Fibroblast of the aortic adventitia (primary cell): ENCODE results near the gene ETV6. TPM values are rescaled to one million over a fixed set of nuclear protein-coding genes. Genes with fewer than 3 reads are reported as not detected.
"Not testable (repeated sequence)": the region's sequence is repeated elsewhere in the genome, so short reads cannot be mapped to it uniquely, and the experiment has no call there.

Source experiments
- DNase-seq: peaks from one replicate; pipeline ENCODE4 v3.0.0-alpha.2; 2010; ENCODE audit warnings: low read depth
- H3K4me3 ChIP-seq: 2 replicates; pipeline ENCODE4 v1.5.1; 2011; ENCODE audit warnings: low read depth, mild to moderate bottlenecking, control low read depth, low read length, moderate library complexity
- CTCF ChIP-seq: IDR thresholded peaks from 2 replicates; pipeline ENCODE4 v1.5.1; 2011; ENCODE audit warnings: mild to moderate bottlenecking, low read length, control low read depth, inconsistent platforms; ENCODE audit not compliant: insufficient read depth
- total RNA-seq: library from RNA; depleted of rRNA; stranded (reverse); fragments of >200 nt; gene quantifications from 2 replicates; pipeline ENCODE4 v1.2.3, GENCODE V29; 2012; ENCODE audit warnings: low replicate concordance

Gene ETV6
- total RNA-seq, 1 donor, result 6.1 TPM

DNA sequence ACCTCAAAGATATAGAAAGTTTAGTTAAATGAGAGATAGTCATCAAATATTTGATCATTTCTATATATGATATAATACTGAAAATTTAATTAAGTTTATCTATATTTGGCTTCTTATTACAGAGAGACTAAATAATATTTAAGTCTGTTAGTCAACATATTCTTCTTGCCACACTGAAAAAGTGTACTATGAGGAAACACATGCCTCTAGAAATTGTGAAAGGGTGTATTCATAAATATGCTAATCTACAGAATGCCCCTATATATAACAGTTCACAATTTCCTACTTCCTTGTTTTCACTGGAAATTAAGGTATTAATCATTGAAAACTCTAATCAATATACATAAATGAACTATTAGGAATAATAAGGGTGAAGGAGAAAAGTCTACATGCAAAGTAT is 31.4 kb upstream of the ETV6 start:
- DNase-seq, result no peak
- H3K4me3 ChIP-seq, result no peak overlapping the region
- no peak for TF ChIP-seq CTCF

- no peak for DNase-seq
- H3K4me3 ChIP-seq, result no peak overlapping the region
- TF ChIP-seq CTCF, result no peak
Observed at GRCh38 chr12:11621797-11622423, 27.6 kb upstream of the ETV6 start.

GRCh38 chr12:11622876-11623281 is 26.6 kb upstream of the ETV6 start:
- TF ChIP-seq CTCF, result no peak
- no peak overlapping the region for H3K4me3 ChIP-seq
- no peak for DNase-seq

DNA sequence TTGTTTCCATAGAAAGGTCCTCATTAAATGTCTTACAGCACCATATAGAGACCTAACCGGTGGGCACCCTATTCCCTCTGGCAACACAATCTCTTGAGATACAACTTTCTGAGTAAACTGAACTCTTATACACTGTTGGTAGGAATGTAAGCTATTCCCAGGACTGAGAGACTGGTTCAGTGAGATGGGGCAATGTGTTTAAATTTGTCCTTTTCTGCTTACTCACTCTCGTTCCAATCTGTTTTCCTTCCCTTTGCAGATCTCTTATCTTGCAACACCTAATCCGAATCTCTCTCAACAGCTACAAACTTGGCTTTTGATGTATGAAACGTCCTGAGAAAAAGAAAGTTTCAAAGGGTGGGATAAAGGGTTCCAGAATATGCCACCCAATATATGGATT is 26.1 kb upstream of the ETV6 start:
- TF ChIP-seq CTCF, result no peak
- no peak for DNase-seq
- no peak overlapping the region for H3K4me3 ChIP-seq

DNA sequence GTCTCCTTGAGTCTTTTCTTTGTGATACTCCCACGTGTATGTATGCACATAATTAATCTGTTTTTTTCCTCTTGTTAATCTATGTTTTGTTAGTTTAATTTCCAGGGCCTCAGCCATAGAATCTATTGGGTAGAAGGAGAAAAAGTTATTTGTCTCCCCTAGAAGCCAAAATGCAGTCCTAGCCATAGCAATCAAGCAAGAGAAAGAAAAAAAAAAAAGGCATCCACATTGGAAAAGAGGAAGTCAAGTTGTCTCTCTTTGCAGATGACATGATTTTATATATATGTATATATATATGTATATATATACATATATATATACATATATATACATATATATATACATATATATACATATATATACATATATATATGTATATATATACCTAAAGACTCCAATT is 25.4 kb upstream of the ETV6 start:
- TF ChIP-seq CTCF, result no peak
- H3K4me3 ChIP-seq, result no peak overlapping the region
- no peak for DNase-seq

DNA sequence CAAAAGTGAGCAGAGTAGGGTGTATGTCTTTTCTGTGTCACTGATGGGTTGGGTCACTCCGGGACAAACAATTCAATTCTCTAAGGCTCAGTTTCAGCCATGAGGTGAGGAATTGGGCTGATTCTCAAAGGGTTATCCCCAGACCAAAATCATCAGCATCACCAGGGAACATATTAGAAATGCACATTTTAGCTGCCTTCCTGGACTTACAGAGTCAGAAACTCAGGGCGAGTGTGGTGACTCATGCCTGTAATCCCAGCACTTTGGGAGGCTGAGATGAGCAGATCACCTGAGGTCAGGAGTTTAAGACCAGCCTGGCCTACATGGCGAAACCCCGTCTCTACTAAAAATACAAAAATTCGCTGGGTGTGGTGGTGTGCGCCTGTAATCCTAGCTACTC is 21.8 kb upstream of the ETV6 start:
- DNase-seq, H3K4me3 ChIP-seq: not testable (repeated sequence)

GRCh38 chr12:11628353-11628752 is 21.1 kb upstream of the ETV6 start:
- DNase-seq, result no peak
- no peak for TF ChIP-seq CTCF
- no peak overlapping the region for H3K4me3 ChIP-seq
